ENCODE results near the gene PRDM12.

DNA sequence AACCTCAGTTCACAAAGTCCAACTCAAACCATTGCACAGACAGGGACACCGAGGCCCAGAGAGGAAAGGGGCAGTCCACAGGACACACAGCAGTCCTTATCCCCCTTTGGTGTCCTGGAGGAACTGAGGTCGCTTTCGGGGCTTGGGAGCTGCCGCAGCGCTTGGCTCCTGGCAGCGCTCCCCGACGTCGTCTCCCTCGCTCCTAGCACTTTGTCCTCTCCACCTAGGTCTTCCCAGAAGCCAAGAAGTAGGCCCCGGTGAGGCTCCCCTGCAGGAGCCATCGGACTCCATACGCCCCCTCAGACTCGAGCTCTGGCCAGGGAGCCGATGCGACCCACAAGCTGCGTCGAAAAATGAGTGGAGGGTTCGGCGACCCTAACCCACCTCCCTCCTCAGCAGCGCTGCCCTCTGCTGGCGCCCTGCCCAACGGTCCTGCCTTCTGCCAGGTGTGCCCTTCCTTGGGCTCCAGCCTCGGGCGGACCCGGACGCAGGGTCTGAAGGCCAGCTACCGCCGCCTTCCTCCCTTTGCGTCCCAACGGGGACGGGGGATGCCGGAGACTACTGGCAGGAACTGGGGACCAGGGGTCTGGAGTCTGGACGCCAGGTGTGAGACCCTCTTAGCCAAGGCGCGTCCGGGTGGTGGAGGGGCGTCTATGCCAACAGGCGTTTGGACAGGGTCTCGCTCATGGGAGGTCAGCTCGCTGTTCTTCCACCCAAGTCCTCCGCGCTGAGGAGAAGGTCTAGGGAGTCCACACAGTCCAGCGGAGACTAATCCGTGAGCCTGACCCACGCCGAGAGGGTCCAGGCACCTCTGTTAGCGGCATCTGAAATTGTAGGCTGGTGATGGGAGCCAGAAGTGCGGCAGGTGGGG, 2.1 kb upstream of the PRDM12 start:
- no peak for TF ChIP-seq SP1 (IDR thresholded peaks at IDR 0.05; ENCODE audit: low read depth, low read length)
- peak; percentile 21 to 46; a peak in 2 of 4 replicates for TF ChIP-seq RAD21 (IDR thresholded peaks at IDR 0.05 in 1 of 2, conservative IDR thresholded peaks at IDR 0.05 in 1 of 2; ENCODE audit: low read depth in 2 of 2, low read length in 2 of 2)
